SK-N-MC (cell line): ENCODE results near the gene MDN1.

Experiments used
- DNase-seq: peaks from one replicate; pipeline ENCODE4 v3.0.0-alpha.2; 2011; ENCODE audit warnings: low read depth, low spot score
- H3K27ac ChIP-seq: fragments of 200-600 bp; sonication (generic); 2 replicates; pipeline ENCODE4 v1.5.1; 2016; ENCODE audit warnings: mixed run types
- H3K36me3 ChIP-seq: fragments of 200-600 bp; sonication (generic); 2 replicates; pipeline ENCODE4 v1.6.1; 2017; ENCODE audit warnings: antibody characterized with exemption, low read length, mixed read lengths; ENCODE audit not compliant: insufficient read depth
- H3K4me3 ChIP-seq: fragments of 200-600 bp; sonication (generic); 2 replicates; pipeline ENCODE4 v1.5.1; 2016
- H3K9ac ChIP-seq: fragments of 200-600 bp; sonication (generic); 2 replicates; pipeline ENCODE4 v1.8.0; 2017; ENCODE audit warnings: mixed run types, mixed read lengths; ENCODE audit not compliant: insufficient read length
- H3K9me3 ChIP-seq: fragments of 200-600 bp; sonication (generic); 2 replicates; pipeline ENCODE4 v1.6.1; 2017; ENCODE audit warnings: low read depth, mild to moderate bottlenecking, antibody characterized with exemption, low read length, moderate library complexity, mixed read lengths
- EZH2 ChIP-seq: fragments of 200-600 bp; sonication (generic); IDR thresholded peaks from one replicate; pipeline ENCODE4 v1.6.1; 2017; ENCODE audit warnings: antibody characterized with exemption
- FOXP2 ChIP-seq: optimal IDR thresholded peaks from 2 replicates; pipeline ENCODE3; 2011; ENCODE audit warnings: mild to moderate bottlenecking, moderate library complexity; ENCODE audit not compliant: insufficient read depth; ENCODE audit errors: extremely low read length, control extremely low read depth
- POLR2AphosphoS5 ChIP-seq: IDR thresholded peaks from 2 replicates; pipeline ENCODE4 v1.6.1; 2012; ENCODE audit warnings: mild to moderate bottlenecking, low read depth, low read length, borderline replicate concordance

Gene MDN1

DNA sequence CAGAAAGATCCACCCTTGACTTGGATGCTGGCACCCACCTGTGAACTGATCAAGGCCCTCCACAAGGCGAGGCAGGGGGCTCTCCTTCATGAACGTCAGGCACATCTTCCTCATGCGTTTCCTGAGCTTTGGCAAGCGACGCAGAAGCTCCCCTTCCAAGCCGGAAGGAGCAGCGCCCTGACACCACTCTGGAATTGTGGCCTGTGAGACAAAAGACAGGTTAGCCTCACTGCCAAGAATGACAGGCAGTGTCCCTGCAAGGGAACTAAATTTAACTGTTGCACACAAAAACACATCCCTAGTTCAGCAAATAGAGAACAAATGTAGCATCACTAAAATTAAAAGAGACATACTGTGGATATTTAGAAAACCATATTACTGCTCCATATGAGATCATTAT lies 139.0 kb downstream of the MDN1 start:
- H3K4me3 ChIP-seq = no peak overlapping the region
- no peak for DNase-seq
- H3K36me3 ChIP-seq = peaks cover 93% of the 10 kb centered on the region
- no peak overlapping the region for H3K9ac ChIP-seq
- no peak for TF ChIP-seq EZH2
- TF ChIP-seq FOXP2 = no peak
- TF ChIP-seq POLR2AphosphoS5 = no peak
- no peak overlapping the region for H3K27ac ChIP-seq
- H3K9me3 ChIP-seq = no peaks in the 10 kb centered on the region

DNA sequence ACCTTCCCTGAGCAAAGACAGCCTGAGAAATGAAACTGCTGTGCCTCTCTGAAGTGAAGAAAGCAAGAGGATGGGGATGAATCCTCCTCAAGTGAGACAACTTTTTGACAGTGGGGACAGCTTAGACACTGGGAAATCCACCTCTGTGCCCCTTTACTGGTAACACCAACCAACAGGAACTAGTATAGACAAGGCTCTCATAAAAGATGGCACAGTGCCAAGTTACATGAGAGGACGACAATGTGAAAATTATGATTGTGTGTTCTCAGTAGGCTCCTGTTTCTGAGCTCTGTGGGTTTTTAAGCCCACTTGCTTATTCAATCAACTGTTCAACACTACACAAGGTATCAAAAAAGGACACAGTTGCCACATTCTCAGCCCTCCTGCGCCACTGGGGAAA lies 139.4 kb downstream of the MDN1 start:
- Histone ChIP-seq H3K9ac (no peak overlapping the region), H3K27ac (no peak overlapping the region), H3K36me3 (peaks cover 93% of the 10 kb centered on the region), H3K9me3 (no peaks in the 10 kb centered on the region), H3K4me3 (no peak overlapping the region)
- no peak for DNase-seq
- TF ChIP-seq EZH2 (no peak), FOXP2 (no peak), POLR2AphosphoS5 (no peak)

- no peak for DNase-seq
- peaks cover 93% of the 10 kb centered on the region for H3K36me3 ChIP-seq
- H3K4me3 ChIP-seq = no peak overlapping the region
- no peak for TF ChIP-seq FOXP2
- no peak for TF ChIP-seq EZH2
- TF ChIP-seq POLR2AphosphoS5 = no peak
- H3K9ac ChIP-seq = no peak overlapping the region
- H3K9me3 ChIP-seq = no peaks in the 10 kb centered on the region
- H3K27ac ChIP-seq = no peak overlapping the region
Measured at GRCh38 chr6:89679215-89680120, 140.1 kb downstream of the MDN1 start.

- Histone ChIP-seq H3K9me3 (no peaks in the 10 kb centered on the region), H3K4me3 (no peak overlapping the region), H3K36me3 (peaks cover 93% of the 10 kb centered on the region), H3K9ac (no peak overlapping the region), H3K27ac (no peak overlapping the region)
- no peak for TF ChIP-seq FOXP2
- TF ChIP-seq POLR2AphosphoS5 = no peak
- no peak for TF ChIP-seq EZH2
- no peak for DNase-seq
Measured at GRCh38 chr6:89678531-89678930, 141.1 kb downstream of the MDN1 start.

DNA sequence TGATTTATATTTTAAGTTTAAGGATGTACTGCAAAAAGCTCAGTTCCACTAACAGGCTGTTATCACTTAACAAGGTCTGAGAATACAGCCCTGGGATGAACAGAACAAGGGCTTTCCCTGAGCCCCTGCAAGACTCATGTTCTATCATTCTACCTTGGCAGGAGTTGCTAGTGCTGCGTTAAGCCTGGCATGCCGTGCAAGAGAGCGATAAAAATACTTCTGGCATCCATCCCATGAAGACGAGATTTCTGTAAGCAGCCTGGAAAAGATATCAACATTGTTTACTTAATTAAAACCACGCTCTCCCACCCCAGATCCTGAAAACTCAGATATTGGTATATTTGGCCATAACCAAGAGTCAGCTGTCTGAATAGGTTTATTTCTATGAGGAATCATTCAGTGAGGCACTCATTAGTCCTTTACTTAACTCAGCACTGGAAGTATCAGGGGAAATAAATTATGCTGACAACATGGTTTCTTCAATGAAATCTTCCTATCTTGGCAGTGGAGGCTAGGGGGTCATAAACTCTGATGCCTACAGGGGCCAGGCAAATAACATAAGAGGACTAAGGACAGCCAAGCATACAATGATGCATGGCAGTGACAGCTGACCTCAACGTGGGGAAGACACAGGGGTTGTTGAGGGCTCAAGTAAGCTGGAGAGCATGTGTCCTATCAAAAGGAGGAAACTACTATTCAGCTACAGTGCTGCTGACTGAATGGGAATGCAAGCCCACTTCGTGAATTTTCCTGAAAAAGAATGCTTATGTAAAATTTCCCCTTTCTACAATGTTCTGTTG lies 143.4 kb downstream of the MDN1 start:
- Histone ChIP-seq H3K9ac (no peak overlapping the region), H3K4me3 (no peak overlapping the region), H3K27ac (peak overlapping the region; percentile 70), H3K36me3 (peaks cover 94% of the 10 kb centered on the region), H3K9me3 (no peaks in the 10 kb centered on the region)
- no peak for DNase-seq
- TF ChIP-seq FOXP2 (no peak), POLR2AphosphoS5 (no peak), EZH2 (no peak)

DNA sequence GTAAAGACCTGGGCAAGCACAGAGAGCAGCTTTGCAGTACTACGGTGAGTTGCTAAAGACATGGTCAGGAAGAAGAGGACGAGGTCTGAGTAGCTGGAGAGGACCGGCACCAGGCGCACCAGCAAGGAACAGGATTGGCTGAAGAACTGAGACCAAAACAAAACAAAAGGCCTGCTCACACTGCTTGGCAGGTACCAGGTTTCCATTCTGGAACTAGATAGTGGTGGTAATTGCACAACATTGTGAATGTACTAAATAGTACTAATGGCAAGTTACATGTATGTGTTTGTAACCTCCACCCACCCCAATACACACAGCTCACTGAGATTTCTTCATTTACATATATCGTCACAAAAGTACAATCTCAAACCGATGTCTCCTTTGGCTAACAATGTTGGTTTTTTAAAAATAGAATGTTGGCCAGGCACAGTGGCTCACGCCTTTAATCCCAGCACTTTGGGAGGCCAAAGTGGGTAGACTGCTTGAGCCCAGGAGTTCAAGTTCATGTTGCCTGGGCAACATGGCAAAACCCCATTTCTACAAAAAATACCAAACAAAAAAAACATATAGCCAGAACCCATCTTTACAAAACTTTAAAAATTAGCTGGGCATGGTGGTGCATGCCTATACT lies 148.5 kb downstream of the MDN1 start:
- no peak overlapping the region for H3K27ac ChIP-seq
- DNase-seq = no peak
- no peak overlapping the region for H3K4me3 ChIP-seq
- peaks cover 86% of the 10 kb centered on the region for H3K36me3 ChIP-seq
- H3K9ac ChIP-seq = no peak overlapping the region
- no peaks in the 10 kb centered on the region for H3K9me3 ChIP-seq
- TF ChIP-seq EZH2 (no peak), POLR2AphosphoS5 (no peak), FOXP2 (no peak)

- Histone ChIP-seq H3K4me3 (no peak overlapping the region), H3K27ac (peak overlapping the region; percentile 70), H3K9me3 (no peaks in the 10 kb centered on the region), H3K36me3 (peaks cover 82% of the 10 kb centered on the region), H3K9ac (no peak overlapping the region)
- no peak for DNase-seq
- TF ChIP-seq EZH2 = no peak
- TF ChIP-seq POLR2AphosphoS5 = no peak
- TF ChIP-seq FOXP2 = no peak
Measured at GRCh38 chr6:89669002-89669401, 150.6 kb downstream of the MDN1 start.
